ENCODE results near the gene GPR148.
"Not testable (repeated sequence)": the region's sequence is repeated elsewhere in the genome, so short reads cannot be mapped to it uniquely, and the experiment has no call there.

GPR148 gene

GRCh38 chr2:130727286-130727924 lies 1.5 kb upstream of the GPR148 start:
- H3K27me3 ChIP-seq (ENCODE audit: control insufficient read depth, insufficient read depth, low read length): peaks cover 2% of the 10 kb centered on the region; the same call in 1 of the 2 replicates
- no CpG with 5 or more reads among the region's 48 CpGs for WGBS (ENCODE audit: insufficient coverage, insufficient read length)
- H3K4me3 ChIP-seq (ENCODE audit: low read length): peak overlapping the region; percentile 67; the same call in 1 of the 2 replicates
- H3K36me3 ChIP-seq (ENCODE audit: control insufficient read depth, insufficient read depth, low read length): no peaks in the 10 kb centered on the region
- DNase-seq (ENCODE audit: low read depth, low spot score): peak; percentile 64
- H3K9me3 ChIP-seq (ENCODE audit: control insufficient read depth, insufficient read depth, low read length): no peaks in the 10 kb centered on the region
- H3K4me1 ChIP-seq (ENCODE audit: control insufficient read depth, insufficient read depth, low read length): peaks cover 4% of the 10 kb centered on the region; the same call in 1 of the 2 replicates
- no peak overlapping the region for H3K27ac ChIP-seq (ENCODE audit: low read length)

GRCh38 chr2:130728007-130728454 lies 839 bp upstream of the GPR148 start:
- no peak for DNase-seq (ENCODE audit: low read depth, low spot score)
- WGBS (ENCODE audit: insufficient coverage, insufficient read length): no CpG with 5 or more reads among the region's 12 CpGs
- Histone ChIP-seq H3K4me1 (ENCODE audit: control insufficient read depth, insufficient read depth, low read length) (peaks cover 4% of the 10 kb centered on the region; the same call in 1 of the 2 replicates), H3K4me3 (ENCODE audit: low read length) (peak overlapping the region; percentile 67), H3K9me3 (ENCODE audit: control insufficient read depth, insufficient read depth, low read length) (no peaks in the 10 kb centered on the region), H3K36me3 (ENCODE audit: control insufficient read depth, insufficient read depth, low read length) (no peaks in the 10 kb centered on the region), H3K27ac (ENCODE audit: low read length) (no peak overlapping the region), H3K27me3 (ENCODE audit: control insufficient read depth, insufficient read depth, low read length) (peaks cover 2% of the 10 kb centered on the region; the same call in 1 of the 2 replicates)

GRCh38 chr2:130729322-130730299 lies 741 bp downstream of the GPR148 start:
- Histone ChIP-seq H3K36me3 (ENCODE audit: control insufficient read depth, insufficient read depth, low read length) (no peaks in the 10 kb centered on the region), H3K4me1 (ENCODE audit: control insufficient read depth, insufficient read depth, low read length) (peaks cover 4% of the 10 kb centered on the region; the same call in 1 of the 2 replicates), H3K4me3 (ENCODE audit: low read length) (no peak overlapping the region), H3K27me3 (ENCODE audit: control insufficient read depth, insufficient read depth, low read length) (peaks cover 2% of the 10 kb centered on the region; the same call in 1 of the 2 replicates), H3K27ac (ENCODE audit: low read length) (no peak overlapping the region), H3K9me3 (ENCODE audit: control insufficient read depth, insufficient read depth, low read length) (no peaks in the 10 kb centered on the region)
- no peak for DNase-seq (ENCODE audit: low read depth, low spot score)
- no CpG with 5 or more reads among the region's 17 CpGs for WGBS (ENCODE audit: insufficient coverage, insufficient read length)

- H3K27ac ChIP-seq (ENCODE audit: low read length); H3K36me3 ChIP-seq (ENCODE audit: control insufficient read depth, insufficient read depth, low read length); H3K9me3 ChIP-seq (ENCODE audit: control insufficient read depth, insufficient read depth, low read length); H3K27me3 ChIP-seq (ENCODE audit: control insufficient read depth, insufficient read depth, low read length); H3K4me3 ChIP-seq (ENCODE audit: low read length); DNase-seq (ENCODE audit: low read depth, low spot score); H3K4me1 ChIP-seq (ENCODE audit: control insufficient read depth, insufficient read depth, low read length): not testable (repeated sequence)
- WGBS (ENCODE audit: insufficient coverage, insufficient read length): no CpG with 5 or more reads among the region's 11 CpGs
Measured at GRCh38 chr2:130732257-130732656, 3.4 kb downstream of the GPR148 start.

- Histone ChIP-seq H3K36me3 (ENCODE audit: control insufficient read depth, insufficient read depth, low read length) (no peaks in the 10 kb centered on the region), H3K27ac (ENCODE audit: low read length) (no peak overlapping the region), H3K9me3 (ENCODE audit: control insufficient read depth, insufficient read depth, low read length) (no peaks in the 10 kb centered on the region), H3K27me3 (ENCODE audit: control insufficient read depth, insufficient read depth, low read length) (no peaks in the 10 kb centered on the region), H3K4me1 (ENCODE audit: control insufficient read depth, insufficient read depth, low read length) (no peaks in the 10 kb centered on the region; the same call in 1 of the 2 replicates), H3K4me3 (ENCODE audit: low read length) (no peak overlapping the region)
- WGBS (ENCODE audit: insufficient coverage, insufficient read length): no CpG with 5 or more reads among the region's 3 CpGs
- no peak for DNase-seq (ENCODE audit: low read depth, low spot score)
Measured at GRCh38 chr2:130735200-130735599, 6.3 kb downstream of the GPR148 start.

GRCh38 chr2:130736487-130736886 lies 7.6 kb downstream of the GPR148 start:
- DNase-seq (ENCODE audit: low read depth, low spot score): no peak
- no peak overlapping the region for H3K27ac ChIP-seq (ENCODE audit: low read length)
- no peaks in the 10 kb centered on the region for H3K9me3 ChIP-seq (ENCODE audit: control insufficient read depth, insufficient read depth, low read length)
- no peaks in the 10 kb centered on the region for H3K36me3 ChIP-seq (ENCODE audit: control insufficient read depth, insufficient read depth, low read length)
- no peak overlapping the region; the same call in 1 of the 2 replicates for H3K4me3 ChIP-seq (ENCODE audit: low read length)
- WGBS (ENCODE audit: insufficient coverage, insufficient read length): no CpG with 5 or more reads among the region's 6 CpGs
- no peaks in the 10 kb centered on the region; the same call in 1 of the 2 replicates for H3K4me1 ChIP-seq (ENCODE audit: control insufficient read depth, insufficient read depth, low read length)
- H3K27me3 ChIP-seq (ENCODE audit: control insufficient read depth, insufficient read depth, low read length): no peaks in the 10 kb centered on the region

- H3K36me3 ChIP-seq (ENCODE audit: control insufficient read depth, insufficient read depth, low read length): no peaks in the 10 kb centered on the region
- H3K27ac ChIP-seq (ENCODE audit: low read length): no peak overlapping the region
- no peak for DNase-seq (ENCODE audit: low read depth, low spot score)
- WGBS (ENCODE audit: insufficient coverage, insufficient read length): no CpG with 5 or more reads among the region's 14 CpGs
- no peaks in the 10 kb centered on the region; the same call in 1 of the 2 replicates for H3K4me1 ChIP-seq (ENCODE audit: control insufficient read depth, insufficient read depth, low read length)
- no peak overlapping the region; the same call in 1 of the 2 replicates for H3K4me3 ChIP-seq (ENCODE audit: low read length)
- H3K27me3 ChIP-seq (ENCODE audit: control insufficient read depth, insufficient read depth, low read length): no peaks in the 10 kb centered on the region
- H3K9me3 ChIP-seq (ENCODE audit: control insufficient read depth, insufficient read depth, low read length): no peaks in the 10 kb centered on the region
Measured at GRCh38 chr2:130737592-130737991, 8.7 kb downstream of the GPR148 start.

- no peaks in the 10 kb centered on the region for H3K36me3 ChIP-seq (ENCODE audit: control insufficient read depth, insufficient read depth, low read length)
- no peak overlapping the region for H3K4me3 ChIP-seq (ENCODE audit: low read length)
- no CpG with 5 or more reads among the region's 12 CpGs for WGBS (ENCODE audit: insufficient coverage, insufficient read length)
- H3K4me1 ChIP-seq (ENCODE audit: control insufficient read depth, insufficient read depth, low read length): peaks cover 1% of the 10 kb centered on the region
- DNase-seq (ENCODE audit: low read depth, low spot score): no peak
- H3K9me3 ChIP-seq (ENCODE audit: control insufficient read depth, insufficient read depth, low read length): no peaks in the 10 kb centered on the region
- no peaks in the 10 kb centered on the region for H3K27me3 ChIP-seq (ENCODE audit: control insufficient read depth, insufficient read depth, low read length)
- H3K27ac ChIP-seq (ENCODE audit: low read length): no peak overlapping the region
Measured at GRCh38 chr2:130740671-130741070, 11.8 kb downstream of the GPR148 start.

GRCh38 chr2:130743278-130743677 lies 14.4 kb downstream of the GPR148 start:
- no peaks in the 10 kb centered on the region for H3K36me3 ChIP-seq (ENCODE audit: control insufficient read depth, insufficient read depth, low read length)
- H3K4me3 ChIP-seq (ENCODE audit: low read length): no peak overlapping the region
- peaks cover 1% of the 10 kb centered on the region for H3K4me1 ChIP-seq (ENCODE audit: control insufficient read depth, insufficient read depth, low read length)
- H3K9me3 ChIP-seq (ENCODE audit: control insufficient read depth, insufficient read depth, low read length): no peaks in the 10 kb centered on the region
- no peaks in the 10 kb centered on the region for H3K27me3 ChIP-seq (ENCODE audit: control insufficient read depth, insufficient read depth, low read length)
- H3K27ac ChIP-seq (ENCODE audit: low read length): no peak overlapping the region
- no CpG with 5 or more reads among the region's 8 CpGs for WGBS (ENCODE audit: insufficient coverage, insufficient read length)
- DNase-seq (ENCODE audit: low read depth, low spot score): no peak

- H3K4me1 ChIP-seq (ENCODE audit: control insufficient read depth, insufficient read depth, low read length): peaks cover 1% of the 10 kb centered on the region
- no peaks in the 10 kb centered on the region for H3K27me3 ChIP-seq (ENCODE audit: control insufficient read depth, insufficient read depth, low read length)
- no CpG with 5 or more reads among the region's 20 CpGs for WGBS (ENCODE audit: insufficient coverage, insufficient read length)
- no peak for DNase-seq (ENCODE audit: low read depth, low spot score)
- H3K27ac ChIP-seq (ENCODE audit: low read length): no peak overlapping the region
- no peaks in the 10 kb centered on the region for H3K36me3 ChIP-seq (ENCODE audit: control insufficient read depth, insufficient read depth, low read length)
- H3K9me3 ChIP-seq (ENCODE audit: control insufficient read depth, insufficient read depth, low read length): no peaks in the 10 kb centered on the region
- no peak overlapping the region for H3K4me3 ChIP-seq (ENCODE audit: low read length)
Measured at GRCh38 chr2:130744287-130745117, 15.6 kb downstream of the GPR148 start.

All from iPS DF 6.9 (cell line).